HG02610 (cell line): Measurements from ENCODE around the gene SPATA18.
"Not testable (repeated sequence)": the region's sequence is repeated elsewhere in the genome, so short reads cannot be mapped to it uniquely, and the experiment has no call there.

Experiments used
- ATAC-seq: cut with Tn5 transposase; IDR thresholded peaks from one replicate; pipeline ENCODE4 v1.9.1; 2021; ENCODE audit warnings: mild to moderate bottlenecking, moderate library complexity; ENCODE audit not compliant: unreplicated experiment

SPATA18 gene

DNA sequence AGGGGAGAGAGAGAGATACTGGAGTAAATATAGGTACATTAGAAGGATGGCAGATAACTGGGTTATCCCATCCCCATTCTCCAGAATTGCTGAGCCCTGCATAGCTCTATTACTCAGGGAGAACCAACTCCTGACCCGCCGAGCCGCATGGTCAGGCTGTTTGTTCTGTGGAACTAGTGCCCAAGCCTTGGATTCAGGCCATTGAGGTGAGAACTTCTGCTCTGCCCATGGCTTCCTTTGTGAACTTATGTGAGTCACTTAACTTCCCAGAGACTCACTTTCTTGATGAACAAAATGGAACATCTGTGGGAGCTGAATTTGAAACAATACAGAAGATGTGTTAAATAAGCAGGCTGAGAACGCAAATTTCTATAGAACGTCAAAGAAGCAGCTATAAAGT lies 54.2 kb downstream of the SPATA18 start:
- ATAC-seq: no peak

DNA sequence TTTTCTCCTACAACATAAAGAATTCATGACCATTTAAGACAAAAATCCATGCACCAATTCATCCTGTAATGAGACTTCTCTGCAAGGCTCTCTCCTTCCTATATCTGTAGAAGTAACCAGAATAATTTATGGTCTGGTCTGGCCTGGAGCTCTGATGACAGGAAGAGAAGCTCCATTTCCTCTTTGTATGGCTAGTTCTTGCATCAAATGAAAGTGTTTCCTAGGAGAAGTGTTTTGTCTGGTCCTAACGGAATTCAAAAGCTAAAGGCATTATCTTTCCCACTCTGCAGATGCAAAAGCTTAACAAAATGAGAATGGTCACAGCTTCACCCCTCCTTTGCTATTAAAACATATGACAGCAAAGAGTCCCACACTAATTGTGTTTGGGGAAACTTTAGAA lies 55.1 kb downstream of the SPATA18 start:
- no peak for ATAC-seq

DNA sequence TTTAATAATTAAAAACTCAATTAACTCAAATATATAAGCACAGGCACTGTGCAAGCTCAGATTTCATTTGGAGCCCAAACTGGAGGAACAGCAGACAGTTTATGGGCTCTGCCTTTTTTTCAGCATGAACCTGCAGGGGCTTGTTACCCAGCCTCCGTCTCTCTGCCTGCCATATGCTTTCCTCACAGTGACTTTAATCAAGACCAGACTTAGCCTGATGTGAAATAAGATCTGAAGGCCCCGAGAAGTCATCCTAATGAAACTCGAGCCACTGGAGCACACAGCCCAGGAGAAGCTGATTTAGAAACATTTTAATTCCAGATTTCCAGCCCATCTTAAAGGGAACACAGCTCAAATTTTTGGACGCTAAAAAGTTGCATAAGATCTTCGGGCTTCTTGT lies 55.6 kb downstream of the SPATA18 start:
- no peak for ATAC-seq

DNA sequence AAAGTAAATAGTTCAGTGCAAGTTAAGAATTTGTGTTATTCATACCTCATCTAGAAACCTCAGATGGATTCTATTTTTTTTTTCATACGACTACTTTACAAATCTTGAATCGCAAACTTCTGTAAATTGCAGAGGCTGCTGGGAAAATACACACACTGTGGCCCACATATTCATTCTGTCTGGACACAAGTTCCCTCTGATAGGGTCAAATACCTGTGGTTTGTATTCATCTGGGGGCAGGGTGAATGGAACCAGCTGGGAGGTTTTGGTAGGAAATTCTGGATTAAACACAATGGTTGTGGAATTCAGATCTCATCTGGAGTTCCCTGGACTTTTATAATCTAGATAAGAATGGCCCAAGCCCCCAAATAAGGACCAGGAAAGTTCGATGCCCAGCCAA lies 56.2 kb downstream of the SPATA18 start:
- ATAC-seq: no peak

DNA sequence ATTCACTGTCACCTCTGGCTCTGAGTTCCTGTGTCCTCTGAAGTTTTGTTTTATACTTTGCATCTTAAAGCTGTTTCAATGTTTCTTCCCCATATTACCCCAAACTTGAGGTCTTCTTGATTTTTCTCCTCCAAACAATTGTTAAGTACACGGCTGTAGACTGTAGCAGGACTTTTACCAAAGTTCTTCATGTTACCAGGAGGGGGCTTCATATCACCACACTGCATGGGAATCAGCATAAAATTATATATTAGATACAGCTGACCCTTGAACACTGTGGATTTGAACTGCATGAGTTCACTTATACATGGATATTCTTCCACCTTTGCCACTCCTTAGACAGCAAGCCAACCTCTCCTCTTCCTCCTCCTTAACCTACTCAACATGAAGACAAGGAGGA lies 56.6 kb downstream of the SPATA18 start:
- no peak for ATAC-seq

DNA sequence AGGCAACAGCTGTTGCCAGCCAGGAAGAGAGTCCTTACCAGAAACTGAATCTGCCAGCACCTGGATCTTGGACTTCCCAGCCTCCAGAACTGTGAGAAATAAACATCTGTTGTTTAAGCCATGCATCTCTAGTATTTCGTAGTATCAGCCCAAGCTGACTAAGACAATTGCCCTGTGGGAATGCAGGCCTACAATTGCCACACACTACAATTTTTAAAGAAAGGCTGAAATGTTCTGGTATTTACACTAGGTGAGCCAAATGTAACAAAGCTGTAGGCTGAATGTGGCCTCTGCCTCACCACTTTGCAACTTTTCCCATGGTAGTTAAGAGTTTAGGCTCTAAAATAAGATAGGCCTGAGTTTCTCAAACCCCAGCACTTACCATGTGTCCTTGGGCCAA lies 59.1 kb downstream of the SPATA18 start:
- ATAC-seq: no peak

DNA sequence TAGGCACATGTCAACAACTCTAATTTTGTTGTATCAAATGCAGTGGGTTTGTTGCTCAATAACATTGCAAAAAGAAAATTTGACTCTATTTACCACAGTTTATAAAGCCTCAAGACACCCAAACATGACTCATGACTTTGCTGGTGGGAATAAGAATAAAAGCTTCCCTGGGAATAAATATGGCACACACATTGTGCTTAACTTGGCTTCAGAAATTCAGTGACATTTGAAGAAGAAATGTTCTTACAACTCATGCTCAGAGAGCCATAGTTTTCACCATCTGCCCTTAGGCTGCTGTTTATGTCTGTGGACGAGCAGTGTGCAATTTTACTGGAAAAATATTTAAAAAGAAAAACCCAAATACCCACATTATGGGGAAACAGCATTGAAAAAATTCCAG lies 60.9 kb downstream of the SPATA18 start:
- no peak for ATAC-seq

DNA sequence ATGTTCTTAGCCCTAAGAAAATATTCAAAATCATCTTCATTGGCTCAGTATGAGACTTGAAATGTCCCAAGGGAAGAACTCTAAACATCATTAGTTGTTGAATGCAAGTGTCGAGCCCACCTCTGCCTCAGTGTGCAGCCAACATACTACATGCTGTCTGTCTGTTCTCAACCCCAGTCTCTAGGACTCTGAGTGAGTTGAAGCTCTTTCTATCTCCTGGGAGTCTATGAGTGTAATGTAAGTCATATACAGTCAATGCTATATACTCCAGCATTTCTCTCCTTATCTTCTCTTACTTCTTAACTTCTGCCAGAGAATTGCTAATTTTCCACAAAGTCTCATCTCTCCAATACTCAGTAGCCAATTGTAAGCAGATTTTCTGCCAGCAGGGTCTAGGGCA lies 61.3 kb downstream of the SPATA18 start:
- no peak for ATAC-seq

DNA sequence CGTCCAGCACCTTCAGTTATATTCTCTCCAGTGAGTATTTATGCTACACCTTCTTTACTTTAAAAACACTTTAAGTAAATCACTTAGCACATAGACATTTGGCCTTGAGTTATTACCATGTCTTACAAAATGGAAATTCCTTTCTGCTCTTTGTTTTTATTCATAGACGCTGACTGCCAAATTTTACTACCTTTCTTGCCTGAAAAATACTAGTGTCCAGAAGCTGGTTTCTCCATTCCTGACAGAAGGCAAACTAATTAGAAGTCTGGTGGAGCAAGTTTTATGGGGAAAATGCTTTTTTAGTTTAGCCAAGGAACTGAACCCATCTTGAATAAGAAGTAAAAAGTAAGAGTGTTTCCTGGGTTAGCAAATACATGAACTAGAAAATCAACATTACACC lies 65.5 kb downstream of the SPATA18 start:
- ATAC-seq: no peak

DNA sequence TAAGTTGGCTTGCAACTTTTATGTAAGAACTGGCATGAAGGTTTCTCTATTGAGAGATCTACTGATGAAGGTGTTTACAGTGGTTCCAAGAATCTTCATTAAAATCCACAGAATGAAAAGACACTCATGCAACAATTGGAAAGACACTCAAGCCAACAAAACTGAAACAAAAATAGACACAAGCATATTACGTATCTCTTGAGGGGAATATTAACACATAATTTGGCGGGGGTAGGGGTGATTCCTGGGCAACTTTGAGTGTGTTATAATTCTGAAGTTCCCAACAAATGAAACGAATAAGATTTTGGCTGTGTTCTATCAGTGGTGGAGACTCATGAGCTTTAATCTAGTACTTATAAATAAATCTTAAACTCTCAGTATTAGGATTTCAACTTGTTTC lies 75.1 kb downstream of the SPATA18 start:
- no peak for ATAC-seq

DNA sequence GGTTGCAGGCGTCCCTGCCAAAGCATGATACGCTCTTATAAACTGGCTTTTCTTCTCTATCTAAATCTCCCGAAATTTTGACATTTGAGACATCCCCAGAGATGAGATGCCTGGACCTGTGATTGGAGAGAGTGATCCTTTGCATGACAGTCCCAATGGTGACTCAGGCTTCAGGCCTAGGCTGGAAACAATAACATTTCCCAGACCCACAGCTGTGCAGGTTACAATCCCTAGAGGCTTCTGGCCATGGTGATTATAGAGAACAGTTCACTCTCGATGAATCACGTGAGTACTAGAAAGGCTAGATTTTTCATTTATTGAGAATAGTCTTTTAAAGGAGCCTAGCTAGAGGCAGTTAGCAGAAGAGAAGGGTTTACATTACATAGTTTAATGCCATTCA lies 75.9 kb downstream of the SPATA18 start:
- no peak for ATAC-seq

DNA sequence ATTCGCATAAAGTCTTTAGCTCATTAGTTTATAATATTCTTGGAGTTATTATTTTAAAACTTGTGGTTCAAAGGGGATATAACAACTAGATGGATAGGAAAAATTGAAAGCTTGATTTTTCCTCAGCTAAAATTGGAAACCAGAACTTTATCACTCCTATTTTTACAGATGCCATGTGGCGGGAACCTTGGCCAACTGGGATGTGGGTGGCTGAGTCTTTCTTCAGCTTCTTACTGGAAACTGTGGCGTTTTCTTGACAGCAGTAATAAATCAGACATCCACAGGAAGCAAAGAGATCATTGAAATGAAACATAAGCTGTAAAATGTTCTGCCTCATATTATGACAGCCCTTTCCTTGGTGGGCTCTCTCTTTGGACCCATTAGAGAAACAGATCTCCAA lies 84.1 kb downstream of the SPATA18 start:
- no peak for ATAC-seq

DNA sequence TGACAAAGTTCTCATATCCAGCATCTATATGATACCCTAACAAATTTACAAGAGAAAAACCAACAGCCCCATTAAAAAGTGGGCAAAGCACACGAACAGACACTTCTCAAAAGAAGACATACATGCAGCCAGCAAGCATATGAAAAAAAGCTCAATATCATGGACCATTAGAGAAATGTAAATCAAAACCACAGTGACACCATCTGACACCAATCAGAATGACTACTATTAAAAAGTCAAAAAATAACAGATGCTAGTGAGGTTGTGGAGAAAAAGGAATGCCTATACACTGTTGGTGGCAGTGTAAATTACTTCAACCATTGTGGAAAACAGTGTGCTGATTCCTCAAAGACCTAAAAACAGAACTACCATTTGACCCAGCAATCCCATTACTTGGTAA lies 86.0 kb downstream of the SPATA18 start:
- not testable (repeated sequence) for ATAC-seq

DNA sequence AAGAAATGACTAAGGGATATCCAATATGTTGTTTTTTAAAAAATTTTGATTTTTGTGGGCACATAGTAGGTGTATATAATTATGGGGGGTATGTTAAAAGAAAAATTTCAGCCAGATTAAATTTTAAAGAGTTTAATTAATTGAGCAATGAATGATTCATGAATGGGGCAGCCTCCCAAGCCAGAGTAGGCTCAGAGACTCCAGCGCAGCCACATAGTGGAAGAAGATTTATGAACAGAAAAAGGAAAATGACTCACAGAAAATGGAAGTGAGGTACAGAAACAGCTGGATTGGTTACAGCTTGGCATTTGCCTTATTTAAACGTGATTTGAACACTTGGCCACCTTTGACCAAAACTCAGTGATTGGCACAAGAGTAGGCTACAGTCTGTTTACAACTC lies 91.7 kb downstream of the SPATA18 start:
- ATAC-seq: no peak

DNA sequence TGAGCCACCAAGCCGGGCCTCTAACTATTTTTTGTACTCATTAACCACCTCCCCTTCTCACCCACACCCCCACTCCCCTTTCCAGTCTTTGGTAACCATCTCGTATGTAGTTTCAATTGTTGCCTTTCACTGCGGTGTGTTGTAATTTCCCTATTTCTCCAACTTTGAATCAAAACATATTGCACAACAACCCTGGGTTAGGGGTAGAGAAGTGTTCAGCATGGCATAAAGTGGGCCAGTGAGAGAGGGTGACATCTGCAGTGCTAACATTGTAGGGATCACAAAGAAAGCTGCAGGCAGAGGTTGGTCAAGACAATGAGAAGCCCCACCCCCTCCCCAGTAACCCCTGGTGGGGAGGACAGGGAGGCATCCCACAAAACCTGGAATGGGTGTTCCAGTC lies 92.7 kb downstream of the SPATA18 start:
- ATAC-seq: no peak

DNA sequence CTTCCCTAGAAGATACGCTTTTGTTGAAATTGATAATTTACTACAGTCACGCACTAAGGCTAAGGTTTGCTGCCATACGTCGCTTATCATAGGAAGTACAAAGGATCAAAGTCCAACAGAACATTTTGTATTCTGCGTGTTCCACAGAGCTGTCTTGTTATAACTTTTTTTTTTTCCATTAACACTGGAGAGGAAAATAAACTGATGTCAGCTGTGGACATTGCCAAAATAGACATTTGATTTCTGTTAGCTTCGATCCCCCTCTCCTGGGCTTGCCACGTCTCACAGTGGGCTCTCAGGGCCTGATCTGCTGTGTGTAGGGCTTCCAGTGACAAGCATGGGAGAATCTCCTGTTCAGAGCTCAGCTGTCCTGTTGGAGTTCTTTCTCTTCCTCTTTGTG lies 93.3 kb downstream of the SPATA18 start:
- no peak for ATAC-seq
